HG03103 (cell line): ENCODE results near the gene CACNA1C.

Source experiments
- ATAC-seq: cut with Tn5 transposase; IDR thresholded peaks from one replicate; pipeline ENCODE4 v1.9.1; 2021; ENCODE audit warnings: low read depth; ENCODE audit not compliant: unreplicated experiment

Gene CACNA1C

GRCh38 chr12:2034633-2035430 is 18.0 kb upstream of the CACNA1C start:
- no peak for ATAC-seq

GRCh38 chr12:2035431-2036055 is 17.2 kb upstream of the CACNA1C start:
- ATAC-seq, result no peak

- no peak for ATAC-seq
Measured at GRCh38 chr12:2039034-2039433, 13.8 kb upstream of the CACNA1C start.

GRCh38 chr12:2043054-2043453 is 9.7 kb upstream of the CACNA1C start:
- ATAC-seq, result no peak

GRCh38 chr12:2044165-2044564 is 8.6 kb upstream of the CACNA1C start:
- ATAC-seq, result no peak

GRCh38 chr12:2046957-2047356 is 5.8 kb upstream of the CACNA1C start:
- ATAC-seq, result no peak

GRCh38 chr12:2047752-2048151 is 5.0 kb upstream of the CACNA1C start:
- ATAC-seq, result no peak

- no peak for ATAC-seq
Measured at GRCh38 chr12:2049604-2050540, 2.9 kb upstream of the CACNA1C start.

- ATAC-seq, result no peak
Measured at GRCh38 chr12:2051700-2052621, 826 bp upstream of the CACNA1C start.

- ATAC-seq, result no peak
Measured at GRCh38 chr12:2053691-2054090, 904 bp downstream of the CACNA1C start.

GRCh38 chr12:2054091-2055018 is 1.6 kb downstream of the CACNA1C start:
- no peak for ATAC-seq

- no peak for ATAC-seq
Measured at GRCh38 chr12:2057041-2057794, 4.4 kb downstream of the CACNA1C start.

- no peak for ATAC-seq
Measured at GRCh38 chr12:2057795-2058408, 5.1 kb downstream of the CACNA1C start.

- ATAC-seq, result no peak
Measured at GRCh38 chr12:2058837-2059236, 6.0 kb downstream of the CACNA1C start.

GRCh38 chr12:2061402-2061801 is 8.6 kb downstream of the CACNA1C start:
- ATAC-seq, result no peak

GRCh38 chr12:2064071-2064507 is 11.3 kb downstream of the CACNA1C start:
- ATAC-seq, result no peak

GRCh38 chr12:2068653-2069052 is 15.9 kb downstream of the CACNA1C start:
- ATAC-seq, result no peak
